Measurements from ENCODE around the gene TMEM87A. TPM values are rescaled to one million over a fixed set of nuclear protein-coding genes. Genes with fewer than 3 reads are reported as not detected.

TMEM87A gene
- total RNA-seq, 1 donor from 2014 or later, result 17.3 TPM

GRCh38 chr15:42215913-42216829 is 57.1 kb downstream of the TMEM87A start:
- ATAC-seq (ENCODE audit: poor library complexity), result peak; percentile 74
- intact Hi-C loops (cut with DNase I), result no loop called here
- DNase-seq, result no peak

- intact Hi-C loops (cut with DNase I), result no loop called here
- no peak for ATAC-seq (ENCODE audit: poor library complexity)
- no peak for DNase-seq
Observed at GRCh38 chr15:42214600-42214999, 58.6 kb downstream of the TMEM87A start.

- DNase-seq (no peak), ATAC-seq (ENCODE audit: poor library complexity) (no peak)
- intact Hi-C loops (cut with DNase I), result no loop called here
Observed at GRCh38 chr15:42213511-42213910, 59.7 kb downstream of the TMEM87A start.

GRCh38 chr15:42210696-42211095 is 62.5 kb downstream of the TMEM87A start:
- no peak for DNase-seq
- intact Hi-C loops (cut with DNase I), result no loop called here
- no peak for ATAC-seq (ENCODE audit: poor library complexity)

- ATAC-seq (ENCODE audit: poor library complexity), result peak; percentile 99
- intact Hi-C loops (cut with DNase I), result no loop called here
Observed at GRCh38 chr15:42207674-42208579, 65.3 kb downstream of the TMEM87A start, which contains the start of gene VPS39. Gene VPS39, minus strand, starts transcription at chr15:42208304. Its CDS starts 151 bp downstream, at chr15:42208153.

GRCh38 chr15:42206406-42206805 is 66.8 kb downstream of the TMEM87A start:
- ATAC-seq (ENCODE audit: poor library complexity) (no peak), DNase-seq (no peak)

More at GRCh38 chr15:42207674-42208579, 65.3 kb downstream of the TMEM87A start, which contains the start of gene VPS39:
- DNase-seq, result peak; percentile 92

GRCh38 chr15:42203891-42204290 is 69.3 kb downstream of the TMEM87A start:
- ATAC-seq (ENCODE audit: poor library complexity) (no peak), DNase-seq (no peak)
- intact Hi-C loops (cut with DNase I), result no loop called here

More at GRCh38 chr15:42206406-42206805, 66.8 kb downstream of the TMEM87A start:
- intact Hi-C loops (cut with DNase I), result no loop called here

GRCh38 chr15:42202653-42203052 is 70.6 kb downstream of the TMEM87A start:
- ATAC-seq (ENCODE audit: poor library complexity) (no peak), DNase-seq (no peak)
- intact Hi-C loops (cut with DNase I), result no loop called here

- ATAC-seq (ENCODE audit: poor library complexity) (no peak), DNase-seq (no peak)
- intact Hi-C loops (cut with DNase I), result no loop called here
Observed at GRCh38 chr15:42201801-42202200, 71.4 kb downstream of the TMEM87A start.

- intact Hi-C loops (cut with DNase I), result no loop called here
- no peak for ATAC-seq (ENCODE audit: poor library complexity)
- no peak for DNase-seq
Observed at GRCh38 chr15:42199126-42199525, 74.1 kb downstream of the TMEM87A start.

GRCh38 chr15:42198516-42198915 is 74.7 kb downstream of the TMEM87A start:
- intact Hi-C loops (cut with DNase I), result no loop called here
- ATAC-seq (ENCODE audit: poor library complexity), result no peak
- no peak for DNase-seq

- ATAC-seq (ENCODE audit: poor library complexity) (no peak), DNase-seq (no peak)
- intact Hi-C loops (cut with DNase I), result no loop called here
Observed at GRCh38 chr15:42194513-42194912, 78.7 kb downstream of the TMEM87A start.

- no peak for ATAC-seq (ENCODE audit: poor library complexity)
- DNase-seq, result no peak
- intact Hi-C loops (cut with DNase I), result no loop called here
Observed at GRCh38 chr15:42193383-42193782, 79.8 kb downstream of the TMEM87A start.

- intact Hi-C loops (cut with DNase I), result no loop called here
- DNase-seq (no peak), ATAC-seq (ENCODE audit: poor library complexity) (no peak)
Observed at GRCh38 chr15:42191610-42192346, 81.5 kb downstream of the TMEM87A start.

GRCh38 chr15:42190370-42190769 is 82.9 kb downstream of the TMEM87A start:
- ATAC-seq (ENCODE audit: poor library complexity) (no peak), DNase-seq (no peak)
- intact Hi-C loops (cut with DNase I), result no loop called here

- DNase-seq (no peak), ATAC-seq (ENCODE audit: poor library complexity) (no peak)
- intact Hi-C loops (cut with DNase I), result no loop called here
Observed at GRCh38 chr15:42185801-42186200, 87.4 kb downstream of the TMEM87A start.

GRCh38 chr15:42184736-42185135 is 88.5 kb downstream of the TMEM87A start:
- intact Hi-C loops (cut with DNase I), result no loop called here
- DNase-seq (no peak), ATAC-seq (ENCODE audit: poor library complexity) (no peak)

GRCh38 chr15:42184296-42184695 is 88.9 kb downstream of the TMEM87A start:
- ATAC-seq (ENCODE audit: poor library complexity) (peak; percentile 18), DNase-seq (peak; percentile 54)
- intact Hi-C loops (cut with DNase I), result no loop called here

GRCh38 chr15:42182961-42183360 is 90.3 kb downstream of the TMEM87A start:
- intact Hi-C loops (cut with DNase I), result no loop called here
- ATAC-seq (ENCODE audit: poor library complexity) (no peak), DNase-seq (no peak)

All from Right ventricle myocardium superior (tissue), 1 donor.